Neural progenitor cell (in vitro differentiated cells): ENCODE data around the gene RUNDC1. TPM values are rescaled to one million over a fixed set of nuclear protein-coding genes. Genes with fewer than 3 reads are reported as not detected.

ENCODE experiments used
- DNase-seq: peaks from one replicate; pipeline ENCODE4 v3.0.0-alpha.2; 2016; ENCODE audit warnings: low spot score
- H2AFZ ChIP-seq: fragments of 200-600 bp; sonication (generic); replicated peaks from 2 replicates; pipeline ENCODE4 v1.6.1; 2016; ENCODE audit warnings: antibody characterized with exemption
- H3F3A ChIP-seq: fragments of 200-600 bp; sonication (generic); 2 replicates; pipeline ENCODE4 v1.6.1; 2016; ENCODE audit warnings: antibody characterized with exemption, low read depth
- H3K27ac ChIP-seq: fragments of 200-600 bp; sonication (generic); 2 replicates; pipeline ENCODE4 v1.5.1; 2016; ENCODE audit warnings: mild to moderate bottlenecking
- H3K27me3 ChIP-seq: fragments of 200-600 bp; sonication (generic); 2 replicates; pipeline ENCODE4 v1.6.1; 2016; ENCODE audit warnings: mild to moderate bottlenecking, moderate library complexity
- H3K36me3 ChIP-seq: fragments of 200-600 bp; sonication (generic); 2 replicates; pipeline ENCODE4 v1.5.1; 2016
- H3K4me1 ChIP-seq: fragments of 200-600 bp; sonication (generic); 2 replicates; pipeline ENCODE4 v1.6.1; 2016; ENCODE audit warnings: mixed run types
- H3K4me2 ChIP-seq: fragments of 200-600 bp; sonication (generic); 2 replicates; pipeline ENCODE4 v1.6.1; 2016
- H3K4me3 ChIP-seq: fragments of 200-600 bp; sonication (generic); 2 replicates; pipeline ENCODE4 v1.5.1; 2016
- H3K79me2 ChIP-seq: fragments of 200-600 bp; sonication (generic); 2 replicates; pipeline ENCODE4 v1.6.1; 2016; ENCODE audit warnings: low read depth
- H3K9ac ChIP-seq: fragments of 200-600 bp; sonication (generic); 2 replicates; pipeline ENCODE4 v1.6.1; 2016
- H3K9me3 ChIP-seq: fragments of 200-600 bp; sonication (generic); 2 replicates; pipeline ENCODE4 v1.5.1; 2016; ENCODE audit warnings: low read depth
- H4K20me1 ChIP-seq: fragments of 200-600 bp; sonication (generic); 2 replicates; pipeline ENCODE4 v1.6.1; 2016; ENCODE audit warnings: low read depth
- H3K27ac Mint-ChIP-seq: 3 replicates; pipeline ENCODE4 v1.8.0; 2021; ENCODE audit warnings: mixed read lengths
- H3K27me3 Mint-ChIP-seq: 2 replicates; pipeline ENCODE4 v1.8.0; 2022; ENCODE audit warnings: low read depth, mild to moderate bottlenecking, inconsistent platforms, moderate library complexity, mixed read lengths; ENCODE audit not compliant: insufficient read depth
- H3K36me3 Mint-ChIP-seq: 3 replicates; pipeline ENCODE4 v1.8.0; 2021; ENCODE audit warnings: mixed read lengths
- H3K4me1 Mint-ChIP-seq: 3 replicates; pipeline ENCODE4 v1.8.0; 2021; ENCODE audit warnings: mixed read lengths
- H3K4me3 Mint-ChIP-seq: 3 replicates; pipeline ENCODE4 v1.8.0; 2021; ENCODE audit warnings: mild to moderate bottlenecking, moderate library complexity, mixed read lengths
- H3K9me3 Mint-ChIP-seq: 3 replicates; pipeline ENCODE4 v1.8.0; 2020; ENCODE audit warnings: mixed read lengths
- CTCF ChIP-seq: fragments of 200-600 bp; sonication (generic); IDR thresholded peaks from 2 replicates; pipeline ENCODE4 v1.5.1; 2017; ENCODE audit warnings: antibody characterized with exemption, mild to moderate bottlenecking
- EZH2 ChIP-seq: fragments of 200-600 bp; sonication (generic); IDR thresholded peaks from 2 replicates; pipeline ENCODE4 v1.6.1; 2017; ENCODE audit warnings: antibody characterized with exemption, mild to moderate bottlenecking, moderate library complexity
- EZH2phosphoT487 ChIP-seq: fragments of 200-600 bp; sonication (generic); IDR thresholded peaks from 2 replicates; pipeline ENCODE4 v1.6.1; 2017; ENCODE audit warnings: antibody characterized with exemption
- total RNA-seq: library from RNA; depleted of rRNA; stranded (reverse); fragments of >200 nt; gene quantifications from 2 replicates; pipeline ENCODE4 v1.2.3, GENCODE V29; 2015; ENCODE audit warnings: low replicate concordance

Gene RUNDC1
- total RNA-seq, 1 donor from 2014 or later: 11.4 TPM

- Mint-ChIP-seq H3K4me3 (peak within 1 kb of the TSS; percentile 93), H3K27ac (peak within 1 kb of the TSS; percentile 94), H3K9me3 (no peaks in the 10 kb centered on the region), H3K36me3 (peaks cover 11% of the 10 kb centered on the region), H3K4me1 (peaks cover 11% of the 10 kb centered on the region), H3K27me3 (peaks cover 4% of the 10 kb centered on the region)
- H3K27ac ChIP-seq: no peak within 1 kb of the TSS
- no peaks in the 10 kb centered on the region for H3K27me3 ChIP-seq
- TF ChIP-seq EZH2phosphoT487: no peak
- TF ChIP-seq EZH2: no peak
- TF ChIP-seq CTCF: no peak
- H4K20me1 ChIP-seq: no peaks in the 10 kb centered on the region
- peak within 1 kb of the TSS; percentile 77 for H3K4me3 ChIP-seq
- H3K4me2 ChIP-seq: peak within 1 kb of the TSS; percentile 94
- peaks cover 6% of the 10 kb centered on the region for H3K4me1 ChIP-seq
- H3K9ac ChIP-seq: peak within 1 kb of the TSS; percentile 60
- H2AFZ ChIP-seq: peak within 1 kb of the TSS; percentile 2
- peaks cover 27% of the 10 kb centered on the region for H3F3A ChIP-seq
- peaks cover 4% of the 10 kb centered on the region for H3K36me3 ChIP-seq
- H3K9me3 ChIP-seq: no peaks in the 10 kb centered on the region
- peaks cover 23% of the 10 kb centered on the region for H3K79me2 ChIP-seq
- DNase-seq: peak; percentile 92
Observed at GRCh38 chr17:42964161-42964932, 16.0 kb upstream of the RUNDC1 start, which contains the start of gene AARSD1. TSS of gene AARSD1 (minus strand) at chr17:42964454. CDS start at chr17:42964440, 14 bp downstream.

GRCh38 chr17:42967925-42968324, 12.4 kb upstream of the RUNDC1 start:
- no peak overlapping the region for H3K9ac ChIP-seq
- H3K27me3 Mint-ChIP-seq: peaks cover 2% of the 10 kb centered on the region
- H3K9me3 ChIP-seq: no peaks in the 10 kb centered on the region
- H3K27ac Mint-ChIP-seq: no peak overlapping the region
- peaks cover 11% of the 10 kb centered on the region for H3K4me1 Mint-ChIP-seq
- peaks cover 4% of the 10 kb centered on the region for H3K36me3 Mint-ChIP-seq
- H3K27me3 ChIP-seq: no peaks in the 10 kb centered on the region
- H3F3A ChIP-seq: peaks cover 27% of the 10 kb centered on the region
- no peaks in the 10 kb centered on the region for H3K9me3 Mint-ChIP-seq
- H3K4me3 Mint-ChIP-seq: no peak overlapping the region
- no peak overlapping the region for H3K4me2 ChIP-seq
- no peaks in the 10 kb centered on the region for H4K20me1 ChIP-seq
- peaks cover 11% of the 10 kb centered on the region for H3K79me2 ChIP-seq
- H3K4me3 ChIP-seq: no peak overlapping the region
- no peak overlapping the region for H3K27ac ChIP-seq
- no peak overlapping the region for H2AFZ ChIP-seq
- no peaks in the 10 kb centered on the region for H3K36me3 ChIP-seq
- H3K4me1 ChIP-seq: peaks cover 6% of the 10 kb centered on the region
- no peak for DNase-seq
- TF ChIP-seq EZH2phosphoT487 (no peak), CTCF (no peak), EZH2 (no peak)

GRCh38 chr17:42969001-42969581, 11.3 kb upstream of the RUNDC1 start:
- H3K9me3 Mint-ChIP-seq: no peaks in the 10 kb centered on the region
- no peak overlapping the region for H3K4me2 ChIP-seq
- H3K27ac Mint-ChIP-seq: no peak overlapping the region
- no peak overlapping the region for H3K4me3 Mint-ChIP-seq
- H3K4me1 Mint-ChIP-seq: peaks cover 6% of the 10 kb centered on the region
- H3K36me3 Mint-ChIP-seq: no peaks in the 10 kb centered on the region
- H4K20me1 ChIP-seq: no peaks in the 10 kb centered on the region
- TF ChIP-seq CTCF (no peak), EZH2 (no peak), EZH2phosphoT487 (no peak)
- no peak overlapping the region for H3K27ac ChIP-seq
- H3K4me3 ChIP-seq: no peak overlapping the region
- peaks cover 2% of the 10 kb centered on the region for H3K27me3 Mint-ChIP-seq
- no peaks in the 10 kb centered on the region for H3K36me3 ChIP-seq
- H3K27me3 ChIP-seq: no peaks in the 10 kb centered on the region
- no peak overlapping the region for H2AFZ ChIP-seq
- no peak overlapping the region for H3K9ac ChIP-seq
- H3K79me2 ChIP-seq: no peaks in the 10 kb centered on the region
- no peak for DNase-seq
- H3K4me1 ChIP-seq: no peaks in the 10 kb centered on the region
- H3K9me3 ChIP-seq: no peaks in the 10 kb centered on the region
- H3F3A ChIP-seq: peaks cover 27% of the 10 kb centered on the region
